ENCODE results near the gene PTPRA.

PTPRA gene

DNA sequence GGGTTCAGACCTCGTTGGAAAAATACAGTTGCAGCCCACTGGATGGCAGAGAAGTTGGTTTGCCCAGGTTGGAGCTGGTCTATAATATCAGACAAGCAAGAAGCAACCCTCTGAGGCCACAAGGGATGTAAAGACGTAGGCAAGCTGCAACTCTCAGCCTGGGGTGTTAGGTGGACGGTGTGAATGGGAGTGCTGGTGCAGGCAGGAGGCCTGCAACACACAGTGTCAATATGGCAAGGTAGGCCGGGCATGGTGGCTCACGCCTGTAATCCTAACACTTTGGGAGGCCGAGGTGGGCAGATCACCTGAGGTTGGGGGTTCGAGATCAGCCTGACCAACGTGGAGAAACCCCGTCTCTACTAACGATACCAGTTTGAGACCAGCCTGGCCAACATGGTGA lies 22.2 kb upstream of the PTPRA start:
- no peak for DNase-seq (ENCODE audit: low read depth in 2 of 2)

DNA sequence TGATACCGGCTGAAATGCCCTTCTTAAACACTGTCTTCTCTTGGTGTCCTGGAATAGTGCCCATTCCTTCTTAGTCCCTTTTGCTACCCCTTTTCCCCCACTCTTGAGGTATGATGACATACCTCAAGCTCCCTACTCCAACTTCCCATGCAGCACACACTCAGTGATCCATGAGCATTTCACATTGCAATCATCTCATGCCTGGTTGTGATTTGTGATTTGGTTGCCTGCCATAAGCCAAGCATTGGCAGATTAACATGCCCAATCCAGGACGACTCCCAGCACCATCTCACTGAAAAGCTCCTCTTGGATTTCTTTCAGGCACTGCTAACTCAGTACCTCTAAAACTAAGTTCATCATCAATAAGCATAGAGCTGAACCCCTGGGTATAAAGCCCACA lies 14.7 kb upstream of the PTPRA start:
- no peak for DNase-seq (ENCODE audit: low read depth in 2 of 2)
- no peak overlapping the region for H3K4me3 ChIP-seq (replicated peaks in 1 of 2; ENCODE audit: low read depth in 2 of 2, low read length in 2 of 2)
- TF ChIP-seq, protein P1, sequence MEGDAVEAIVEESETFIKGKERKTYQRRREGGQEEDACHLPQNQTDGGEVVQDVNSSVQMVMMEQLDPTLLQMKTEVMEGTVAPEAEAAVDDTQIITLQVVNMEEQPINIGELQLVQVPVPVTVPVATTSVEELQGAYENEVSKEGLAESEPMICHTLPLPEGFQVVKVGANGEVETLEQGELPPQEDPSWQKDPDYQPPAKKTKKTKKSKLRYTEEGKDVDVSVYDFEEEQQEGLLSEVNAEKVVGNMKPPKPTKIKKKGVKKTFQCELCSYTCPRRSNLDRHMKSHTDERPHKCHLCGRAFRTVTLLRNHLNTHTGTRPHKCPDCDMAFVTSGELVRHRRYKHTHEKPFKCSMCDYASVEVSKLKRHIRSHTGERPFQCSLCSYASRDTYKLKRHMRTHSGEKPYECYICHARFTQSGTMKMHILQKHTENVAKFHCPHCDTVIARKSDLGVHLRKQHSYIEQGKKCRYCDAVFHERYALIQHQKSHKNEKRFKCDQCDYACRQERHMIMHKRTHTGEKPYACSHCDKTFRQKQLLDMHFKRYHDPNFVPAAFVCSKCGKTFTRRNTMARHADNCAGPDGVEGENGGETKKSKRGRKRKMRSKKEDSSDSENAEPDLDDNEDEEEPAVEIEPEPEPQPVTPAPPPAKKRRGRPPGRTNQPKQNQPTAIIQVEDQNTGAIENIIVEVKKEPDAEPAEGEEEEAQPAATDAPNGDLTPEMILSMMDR (IDR thresholded peaks at IDR 0.05; ENCODE audit: low read depth, low read length), result no peak

More for the DNA sequence above, 22.2 kb upstream of the PTPRA start:
- TF ChIP-seq, protein P1 (IDR thresholded peaks at IDR 0.05; ENCODE audit: low read depth, low read length), result no peak
- no peak overlapping the region for H3K4me3 ChIP-seq (replicated peaks in 1 of 2; ENCODE audit: low read depth in 2 of 2, low read length in 2 of 2)

DNA sequence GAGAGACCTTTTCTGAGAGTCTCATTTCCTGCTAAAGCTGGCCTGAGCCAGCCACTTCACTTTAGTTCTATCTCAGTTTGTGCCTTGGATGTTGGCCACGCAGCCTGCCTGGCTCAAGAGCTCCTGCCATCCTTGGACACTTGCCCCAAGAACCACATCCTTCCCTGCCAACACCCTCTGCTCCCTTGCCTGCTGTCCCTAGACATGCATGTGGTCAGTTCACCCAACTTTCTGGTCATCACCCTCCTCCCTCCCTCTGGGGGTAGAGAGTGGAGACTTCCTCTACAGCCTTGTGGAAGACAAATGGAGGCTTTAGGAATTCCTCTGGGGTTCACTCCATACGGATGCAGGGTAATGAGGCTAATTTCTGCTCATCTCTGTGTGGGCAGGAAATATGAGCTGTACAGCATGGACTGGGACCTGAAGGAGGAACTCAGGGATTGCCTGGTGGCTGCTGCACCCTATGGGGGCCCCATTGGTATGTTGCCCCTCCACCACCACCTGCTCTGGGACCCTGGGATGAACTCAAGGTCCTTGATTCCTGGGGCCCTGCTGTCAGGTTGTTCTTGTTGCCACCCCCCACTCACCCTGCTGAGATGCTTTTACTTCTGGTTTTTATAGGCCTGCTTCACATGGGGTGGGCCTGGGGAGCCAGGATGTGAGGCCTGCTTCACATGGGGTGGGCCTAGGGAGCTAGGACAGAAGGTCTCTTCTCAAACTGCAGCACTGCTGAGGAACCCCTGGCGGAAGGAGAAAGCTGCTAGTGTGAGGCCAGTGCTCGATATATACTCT lies 13.8 kb upstream of the PTPRA start:
- peak; percentile 14 to 82 for DNase-seq (ENCODE audit: low read depth in 2 of 2)
- TF ChIP-seq, protein P1 (IDR thresholded peaks at IDR 0.05; ENCODE audit: low read depth, low read length), result no peak
- no peak overlapping the region for H3K4me3 ChIP-seq (replicated peaks in 1 of 2; ENCODE audit: low read depth in 2 of 2, low read length in 2 of 2)

DNA sequence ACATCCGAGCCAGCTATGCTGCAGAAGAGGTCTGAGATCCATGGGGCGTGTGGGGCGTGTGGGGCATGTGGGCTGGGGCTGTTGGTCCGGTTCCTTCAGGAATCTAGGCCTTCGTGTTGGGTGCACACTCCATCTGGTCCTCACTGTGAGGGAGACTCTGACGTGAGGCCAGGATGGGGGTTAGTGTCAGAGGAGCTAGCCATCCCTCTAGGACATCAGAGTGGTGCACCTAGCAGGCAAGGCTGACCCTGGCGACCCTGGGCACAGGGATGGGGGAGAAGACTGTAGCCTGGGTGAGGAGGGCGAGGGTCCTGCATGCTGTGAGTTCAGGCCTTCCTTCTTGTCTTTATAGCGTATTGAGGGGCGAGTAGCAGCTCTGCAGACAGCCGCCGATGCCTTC lies 8.7 kb upstream of the PTPRA start:
- H3K4me3 ChIP-seq (replicated peaks in 1 of 2; ENCODE audit: low read depth in 2 of 2, low read length in 2 of 2), result no peak overlapping the region
- TF ChIP-seq, protein P1 (IDR thresholded peaks at IDR 0.05; ENCODE audit: low read depth, low read length), result no peak
- no peak for DNase-seq (ENCODE audit: low read depth in 2 of 2)

DNA sequence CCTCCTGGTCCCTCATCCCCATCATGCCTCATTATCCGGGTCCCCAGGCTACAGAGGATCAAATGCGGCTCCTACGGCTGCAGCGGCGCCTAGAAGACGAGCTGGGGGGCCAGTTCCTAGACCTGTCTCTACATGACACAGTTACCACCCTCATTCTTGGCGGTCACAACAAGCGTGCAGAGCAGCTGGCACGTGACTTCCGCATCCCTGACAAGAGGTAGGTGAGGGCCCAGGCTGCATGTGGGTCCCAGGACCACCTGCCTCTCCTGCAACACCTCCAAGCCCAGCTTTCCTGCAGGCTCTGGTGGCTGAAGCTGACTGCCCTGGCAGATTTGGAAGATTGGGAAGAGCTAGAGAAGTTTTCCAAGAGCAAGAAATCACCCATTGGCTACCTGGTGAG lies 8.2 kb upstream of the PTPRA start:
- DNase-seq (ENCODE audit: low read depth in 2 of 2), result no peak
- TF ChIP-seq, protein P1 (IDR thresholded peaks at IDR 0.05; ENCODE audit: low read depth, low read length), result no peak
- H3K4me3 ChIP-seq (replicated peaks in 1 of 2; ENCODE audit: low read depth in 2 of 2, low read length in 2 of 2), result no peak overlapping the region

DNA sequence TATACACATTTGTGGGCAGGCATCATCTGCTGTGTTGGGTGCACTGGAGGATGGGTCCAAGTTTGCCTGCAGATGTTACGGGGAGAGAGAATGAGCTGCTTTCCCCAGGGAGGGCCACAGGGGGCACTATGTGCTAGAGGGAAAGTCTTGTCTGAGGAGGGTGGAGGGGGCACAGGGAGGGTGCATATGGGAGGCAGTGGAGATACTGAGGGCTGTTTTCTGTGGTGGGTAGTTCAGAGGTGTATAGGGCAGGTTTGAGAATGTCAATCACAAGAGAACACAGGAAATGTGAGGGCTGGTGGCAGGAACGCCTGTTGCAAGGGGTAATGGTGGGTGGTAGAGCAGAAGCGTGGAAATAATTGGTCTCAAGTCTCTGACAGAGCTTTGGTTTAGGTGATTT lies 7.7 kb upstream of the PTPRA start:
- no peak overlapping the region for H3K4me3 ChIP-seq (replicated peaks in 1 of 2; ENCODE audit: low read depth in 2 of 2, low read length in 2 of 2)
- TF ChIP-seq, protein P1 (IDR thresholded peaks at IDR 0.05; ENCODE audit: low read depth, low read length), result peak; percentile 11
- no peak for DNase-seq (ENCODE audit: low read depth in 2 of 2)

DNA sequence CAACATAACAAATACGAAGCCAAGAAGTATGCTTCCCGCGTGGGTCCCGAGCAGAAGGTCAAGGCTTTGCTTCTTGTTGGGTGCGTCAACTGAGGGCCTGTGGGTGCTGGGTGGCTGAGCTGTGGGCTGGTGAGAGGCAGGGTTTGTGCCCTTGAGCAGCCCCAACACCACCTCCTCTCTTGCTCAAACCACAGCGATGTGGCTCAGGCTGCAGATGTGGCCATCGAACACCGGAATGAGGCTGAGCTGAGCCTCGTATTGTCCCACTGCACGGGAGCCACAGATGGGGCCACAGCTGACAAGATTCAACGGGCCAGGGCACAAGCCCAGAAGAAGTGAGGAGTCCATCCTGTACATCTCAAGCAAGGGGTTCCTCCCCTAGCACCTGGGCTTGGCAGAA lies 7.0 kb upstream of the PTPRA start:
- no peak overlapping the region for H3K4me3 ChIP-seq (replicated peaks in 1 of 2; ENCODE audit: low read depth in 2 of 2, low read length in 2 of 2)
- TF ChIP-seq, protein P1 (IDR thresholded peaks at IDR 0.05; ENCODE audit: low read depth, low read length), result no peak
- DNase-seq (ENCODE audit: low read depth in 2 of 2), result no peak

All from cardiac fibroblast (primary cell).